Activated CD8-positive, alpha-beta memory T cell treated with anti-CD3 and anti-CD28 coated beads, Interleukin-2, amount 50 U/mL, for 1 hour (primary cell): ENCODE measurements around the gene ELF2.
"Not testable (repeated sequence)": the region's sequence is repeated elsewhere in the genome, so short reads cannot be mapped to it uniquely, and the experiment has no call there.

Experiments
- DNase-seq: peaks from one replicate; pipeline ENCODE4 v3.0.0-alpha.2; 2020; ENCODE audit errors: extremely low read depth

The ELF2 gene

DNA sequence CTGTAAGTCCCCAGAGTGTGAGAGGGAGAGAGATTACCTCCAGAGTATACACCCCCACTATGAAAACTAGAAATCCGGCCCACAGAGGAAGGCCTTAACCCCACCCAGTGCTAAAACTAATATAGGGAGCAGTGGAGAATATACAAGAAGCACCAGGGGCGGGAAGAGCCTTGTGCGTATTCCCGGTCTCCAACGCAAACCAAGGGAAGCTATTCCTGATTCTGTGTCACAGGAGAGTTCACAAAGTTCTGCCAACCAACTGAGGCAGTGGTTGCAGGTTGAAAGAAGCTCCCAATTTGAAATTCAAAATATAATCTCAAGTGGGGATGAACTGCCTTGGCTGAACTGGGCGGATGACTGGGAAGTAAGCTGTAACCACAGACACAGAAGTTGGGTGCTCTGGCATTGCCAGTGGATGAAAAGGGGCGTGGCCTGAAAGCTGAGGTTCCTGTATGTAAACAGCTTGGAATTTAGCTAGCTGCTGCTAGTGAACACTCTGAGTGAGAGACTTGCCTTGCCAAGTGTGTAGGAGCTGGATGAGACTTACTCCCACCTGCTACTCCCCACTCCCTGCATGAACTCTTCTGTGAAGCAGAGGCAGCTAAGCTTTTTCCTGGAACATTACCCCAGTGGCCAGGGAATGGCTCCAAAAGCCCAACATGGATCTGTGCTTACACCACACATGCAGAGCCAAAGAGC lies 32.7 kb downstream of the ELF2 start:
- no peak for DNase-seq

DNA sequence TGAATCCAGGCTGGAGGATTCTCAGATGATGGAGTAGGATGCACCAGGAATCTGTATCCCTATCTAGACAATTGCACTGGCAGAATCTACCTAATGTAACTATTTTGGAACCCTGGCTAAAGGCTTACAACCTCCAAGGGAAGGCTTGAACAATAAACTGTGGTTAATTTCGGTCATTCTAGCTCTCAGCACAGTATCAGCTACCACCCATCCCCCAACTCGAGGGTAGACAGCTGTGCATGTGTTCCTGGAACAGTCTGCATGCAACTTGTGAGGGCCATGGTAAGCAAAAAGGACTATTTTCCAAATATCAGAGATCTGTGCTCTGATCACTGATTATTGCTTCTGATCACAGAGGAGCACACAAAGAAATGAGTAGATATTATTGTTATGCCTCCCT lies 34.0 kb downstream of the ELF2 start:
- no peak for DNase-seq

DNA sequence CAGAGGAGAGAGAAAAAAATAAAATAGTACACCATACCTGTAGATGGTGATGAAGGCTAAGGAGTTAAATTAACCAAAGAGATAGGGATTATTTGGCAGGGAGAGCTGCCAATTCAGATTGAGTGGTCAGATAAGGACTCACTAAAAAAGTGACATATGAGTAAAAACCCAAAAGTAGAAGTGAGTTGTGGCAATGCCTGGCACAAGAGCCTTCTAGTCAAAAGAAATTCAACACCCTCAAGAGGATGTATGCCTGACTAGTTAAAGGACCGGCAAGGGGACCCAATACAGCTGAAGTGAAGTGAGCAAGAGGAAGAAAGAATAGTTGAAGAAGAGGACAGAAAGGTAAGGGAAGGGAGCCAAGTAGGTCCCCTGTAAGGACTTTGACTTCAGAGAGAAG lies 34.9 kb downstream of the ELF2 start:
- DNase-seq = no peak

- no peak for DNase-seq
Measured at GRCh38 chr4:139137763-139138162, 39.3 kb downstream of the ELF2 start.

- no peak for DNase-seq
Measured at GRCh38 chr4:139134403-139134802, 42.6 kb downstream of the ELF2 start.

GRCh38 chr4:139131209-139131870 lies 45.7 kb downstream of the ELF2 start:
- no peak for DNase-seq

GRCh38 chr4:139129206-139129605 lies 47.8 kb downstream of the ELF2 start:
- DNase-seq = no peak

GRCh38 chr4:139126898-139127297 lies 50.1 kb downstream of the ELF2 start:
- no peak for DNase-seq

- no peak for DNase-seq
Measured at GRCh38 chr4:139123910-139124309, 53.1 kb downstream of the ELF2 start.

- DNase-seq = no peak
Measured at GRCh38 chr4:139118365-139118764, 58.7 kb downstream of the ELF2 start.

GRCh38 chr4:139115226-139115625 lies 61.8 kb downstream of the ELF2 start:
- DNase-seq = no peak

DNA sequence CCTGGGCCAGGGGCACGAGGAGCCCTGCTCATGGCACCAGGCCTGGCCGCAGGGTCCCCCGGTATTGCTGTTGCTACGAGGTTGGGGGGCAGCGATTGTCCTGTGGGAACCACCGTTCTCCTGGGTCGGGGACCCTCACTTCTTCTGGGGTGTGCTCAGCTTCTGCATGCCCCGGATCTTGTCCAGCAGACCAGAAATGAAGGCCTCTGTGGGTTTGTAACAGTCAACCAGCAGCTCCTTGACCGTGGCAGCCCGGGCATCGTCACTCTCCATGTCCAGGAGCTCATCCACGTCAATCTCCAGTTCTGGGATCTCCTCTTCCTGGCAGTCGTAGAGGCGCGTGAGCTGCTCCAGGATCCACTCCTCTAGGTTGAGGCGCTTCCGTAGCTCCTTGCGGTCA lies 62.2 kb downstream of the ELF2 start:
- not testable (repeated sequence) for DNase-seq

DNA sequence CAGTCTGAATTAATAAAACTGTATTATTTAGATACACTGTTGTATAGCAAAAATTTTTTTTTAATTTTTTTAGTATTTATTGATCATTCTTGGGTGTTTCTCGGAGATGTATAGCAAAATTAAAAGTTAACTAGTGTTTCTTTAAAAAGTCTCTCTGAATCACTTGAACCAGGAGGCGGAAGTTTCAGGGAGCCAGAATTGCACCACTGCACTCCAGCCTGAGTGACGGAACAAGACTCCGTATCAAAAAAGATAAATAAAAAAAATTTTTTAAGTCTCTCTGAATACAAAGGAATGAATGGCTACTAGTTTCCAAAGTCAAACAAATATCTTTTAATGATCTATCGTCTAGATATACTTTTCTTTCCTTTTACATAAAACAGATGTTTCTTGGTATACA lies 64.4 kb downstream of the ELF2 start:
- no peak for DNase-seq

- no peak for DNase-seq
Measured at GRCh38 chr4:139108567-139109128, 68.4 kb downstream of the ELF2 start.

DNA sequence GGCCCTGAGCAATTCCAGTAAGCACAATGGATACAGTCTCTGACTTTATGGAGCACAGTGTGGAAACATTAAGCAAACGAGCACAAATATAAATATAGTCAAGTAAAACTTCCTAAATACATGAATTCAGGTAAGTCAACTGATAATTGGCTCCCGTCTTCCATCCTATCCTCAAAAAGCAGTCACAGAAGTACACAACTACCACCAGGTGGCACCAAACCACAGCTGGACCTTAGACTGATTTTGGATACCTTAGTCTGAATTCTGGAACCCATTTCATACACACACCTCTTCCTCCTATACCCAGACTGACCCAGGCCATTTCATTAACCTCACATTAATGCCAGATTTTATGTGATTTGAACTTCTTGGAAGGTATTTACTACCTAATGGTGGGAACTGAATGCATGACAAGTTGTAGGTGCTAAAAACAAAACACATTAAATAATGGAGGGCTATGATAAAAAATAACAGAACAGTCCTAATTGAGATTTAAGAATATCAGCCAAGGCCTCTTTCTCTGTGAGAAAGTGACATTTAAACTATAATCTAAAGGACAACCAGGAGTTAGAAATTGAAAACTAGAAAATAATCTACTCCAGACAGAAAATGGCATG lies 77.5 kb downstream of the ELF2 start:
- DNase-seq = no peak

DNA sequence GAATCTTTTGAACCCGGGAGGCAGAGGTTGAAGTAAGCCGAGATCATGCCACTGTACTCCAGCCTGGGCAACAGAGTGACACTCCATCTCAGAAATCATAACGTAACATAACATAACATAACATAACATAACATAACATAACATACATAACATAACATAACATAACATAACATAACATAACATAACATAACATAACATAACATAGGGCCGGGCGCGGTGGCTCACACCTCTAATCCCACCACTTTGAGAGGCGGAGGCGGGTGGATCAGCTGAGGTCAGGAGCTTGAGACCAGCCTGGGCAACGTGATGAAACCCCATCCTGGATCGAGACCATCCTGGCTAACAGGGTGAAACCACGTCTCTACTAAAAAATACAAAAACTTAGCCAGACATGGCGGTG lies 84.7 kb downstream of the ELF2 start:
- no peak for DNase-seq

- DNase-seq = no peak
Measured at GRCh38 chr4:139085141-139085540, 91.9 kb downstream of the ELF2 start.

DNA sequence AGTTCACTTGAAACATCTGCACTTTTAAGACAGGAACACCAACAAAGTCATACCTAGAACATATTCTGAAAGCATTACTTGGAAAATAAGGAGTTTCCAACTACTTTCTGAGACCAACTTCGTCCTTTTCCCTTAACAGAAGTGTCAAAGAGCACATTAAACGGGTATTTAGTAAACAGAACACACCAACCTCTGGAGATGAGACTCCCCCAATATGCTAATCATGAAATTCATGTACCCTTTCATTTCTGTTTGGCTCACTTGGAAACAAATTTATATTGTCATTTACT lies 92.3 kb downstream of the ELF2 start:
- DNase-seq = no peak

DNA sequence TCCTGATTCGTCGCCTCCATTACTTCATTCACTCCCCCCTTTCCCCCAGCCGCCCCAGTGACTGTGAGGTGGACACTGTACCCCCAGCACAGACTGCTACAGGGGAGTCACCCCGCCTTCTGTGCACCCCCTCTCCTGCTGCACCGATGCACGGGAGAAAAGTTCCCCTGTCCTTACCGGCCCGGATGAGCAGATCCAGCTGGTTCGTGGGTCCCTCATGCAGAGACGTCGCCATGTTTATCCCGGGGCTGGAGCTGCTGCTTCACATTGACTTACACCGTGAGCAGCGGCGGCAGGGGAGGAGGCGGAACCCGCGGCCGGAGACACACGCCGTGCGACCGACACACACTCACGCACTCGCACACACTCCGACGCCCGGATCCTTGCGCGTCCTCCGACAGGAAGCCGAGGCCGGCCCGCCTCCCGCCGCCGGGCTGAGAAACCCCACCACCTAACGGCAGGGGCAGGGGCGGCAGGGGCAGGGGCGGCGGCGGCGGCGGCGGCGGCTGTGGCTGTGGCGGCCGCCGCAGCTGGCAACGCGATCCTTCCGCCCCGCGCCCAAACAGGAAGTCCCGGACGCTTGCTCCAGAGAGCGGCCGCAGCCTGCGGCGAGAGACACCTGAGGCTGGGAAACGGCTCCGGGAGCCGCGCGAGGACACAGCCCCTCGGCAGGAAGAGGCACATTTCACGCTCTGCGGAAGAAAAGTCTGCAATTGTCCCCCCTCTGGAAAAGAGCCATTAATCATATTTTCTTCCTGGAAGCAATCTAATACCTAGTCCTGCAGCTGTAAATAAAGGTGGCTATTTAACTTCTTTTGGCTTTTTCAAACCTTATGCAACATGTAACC lies 92.8 kb downstream of the ELF2 start:
- DNase-seq = peak; percentile 43

GRCh38 chr4:139083607-139083955 lies 93.4 kb downstream of the ELF2 start:
- no peak for DNase-seq

DNA sequence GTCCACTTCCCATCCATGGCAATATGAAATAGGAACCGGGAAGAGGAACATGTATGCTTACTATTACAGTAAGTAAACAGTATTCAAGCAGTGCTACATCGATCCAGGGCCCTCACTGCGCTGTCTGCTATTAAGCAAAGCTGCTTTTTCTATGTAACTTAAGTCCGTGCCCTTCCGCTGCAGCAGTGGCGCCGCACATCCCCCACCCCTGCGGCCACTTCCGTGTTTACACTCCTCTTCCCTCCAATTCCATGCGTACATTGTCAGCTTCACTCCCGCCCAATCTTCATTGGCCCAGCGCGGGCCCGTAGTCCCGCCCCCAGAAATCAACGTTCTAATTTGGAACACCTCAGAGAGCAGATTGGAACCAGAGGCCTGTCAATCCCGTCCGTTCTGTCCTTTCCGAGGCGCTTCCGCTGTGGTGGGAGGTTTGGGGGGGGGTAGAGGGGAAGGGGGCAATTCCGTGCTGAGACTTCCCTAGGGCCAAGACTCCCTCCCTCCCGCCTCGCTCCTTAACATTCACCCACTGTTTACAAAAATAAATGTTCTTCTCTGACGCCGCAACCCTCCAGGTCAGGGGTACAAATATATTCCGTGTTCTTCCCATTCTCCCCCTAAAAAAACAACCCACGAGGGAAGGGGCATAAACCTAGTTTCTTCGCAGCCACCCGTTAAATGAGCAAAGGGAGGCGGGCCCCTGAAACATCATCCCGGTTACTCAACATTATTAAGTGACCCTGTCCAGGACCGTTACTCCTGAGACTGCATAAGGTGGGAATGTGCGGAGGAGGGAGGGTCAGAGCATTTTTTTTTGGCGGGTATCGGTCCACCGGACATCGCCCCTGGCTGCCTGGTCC lies 94.0 kb downstream of the ELF2 start:
- peak; percentile 77 for DNase-seq
